ENCODE results near the gene MYBPC1. TPM values are rescaled to one million over a fixed set of nuclear protein-coding genes. Genes with fewer than 3 reads are reported as not detected.
A peak's percentile ranks its signal among the peaks of the same experiment; 100 is the strongest.

Gene MYBPC1
- polyA plus RNA-seq, 1 donor from 2014 or later: not detected

- Mint-ChIP-seq H3K9me3 (no peaks in the 10 kb centered on the region), H3K36me3 (peaks cover 2% of the 10 kb centered on the region), H3K27ac (peak overlapping the region in 1 of 3 donors; percentile 69), H3K4me3 (no peak overlapping the region), H3K27me3 (no peaks in the 10 kb centered on the region), H3K4me1 (peaks cover 13 to 25% (median 22%) of the 10 kb centered on the region in 3 donors)
These were observed 21.3 kb downstream of the MYBPC1 start for GRCh38 chr12:101616027-101616494.

GRCh38 chr12:101619026-101619786, 24.4 kb downstream of the MYBPC1 start:
- no peaks in the 10 kb centered on the region for H3K9me3 Mint-ChIP-seq
- H3K36me3 Mint-ChIP-seq: no peaks in the 10 kb centered on the region
- no peak overlapping the region for H3K4me3 Mint-ChIP-seq
- H3K27ac Mint-ChIP-seq: no peak overlapping the region
- no peaks in the 10 kb centered on the region for H3K27me3 Mint-ChIP-seq
- H3K4me1 Mint-ChIP-seq: peaks cover 15 to 26% (median 22%) of the 10 kb centered on the region in 3 donors

- H3K27ac Mint-ChIP-seq: peak overlapping the region in 1 of 3 donors; percentile 57
- H3K27me3 Mint-ChIP-seq: no peaks in the 10 kb centered on the region
- peaks cover 13 to 26% (median 22%) of the 10 kb centered on the region in 3 donors for H3K4me1 Mint-ChIP-seq
- peak overlapping the region in 1 of 4 donors; percentile 9 for H3K4me3 Mint-ChIP-seq
- no peaks in the 10 kb centered on the region for H3K36me3 Mint-ChIP-seq
- H3K9me3 Mint-ChIP-seq: no peaks in the 10 kb centered on the region
These were observed 25.3 kb downstream of the MYBPC1 start for GRCh38 chr12:101619858-101620761.

GRCh38 chr12:101620762-101621133, 26.0 kb downstream of the MYBPC1 start:
- Mint-ChIP-seq H3K36me3 (no peaks in the 10 kb centered on the region), H3K4me1 (peaks cover 13 to 23% (median 18%) of the 10 kb centered on the region in 3 donors), H3K27ac (no peak overlapping the region), H3K4me3 (peak overlapping the region in 1 of 4 donors; percentile 9), H3K9me3 (no peaks in the 10 kb centered on the region), H3K27me3 (no peaks in the 10 kb centered on the region)

GRCh38 chr12:101628676-101629075, 33.9 kb downstream of the MYBPC1 start:
- no peak overlapping the region for H3K4me3 Mint-ChIP-seq
- no peaks in the 10 kb centered on the region for H3K36me3 Mint-ChIP-seq
- no peaks in the 10 kb centered on the region for H3K9me3 Mint-ChIP-seq
- H3K27ac Mint-ChIP-seq: peak overlapping the region in 1 of 3 donors; percentile 59
- H3K27me3 Mint-ChIP-seq: no peaks in the 10 kb centered on the region
- peaks cover 2 to 5% (median 4%) of the 10 kb centered on the region in 3 donors for H3K4me1 Mint-ChIP-seq

- no peaks in the 10 kb centered on the region for H3K27me3 Mint-ChIP-seq
- H3K36me3 Mint-ChIP-seq: peaks cover 3% of the 10 kb centered on the region
- H3K4me3 Mint-ChIP-seq: peak overlapping the region; percentile 15 to 88 (median 60)
- H3K9me3 Mint-ChIP-seq: no peaks in the 10 kb centered on the region
- peak overlapping the region; percentile 70 to 95 (median 89) for H3K27ac Mint-ChIP-seq
- peaks cover 18 to 24% (median 20%) of the 10 kb centered on the region in 3 donors for H3K4me1 Mint-ChIP-seq
These were observed 40.0 kb downstream of the MYBPC1 start for GRCh38 chr12:101634724-101635123.

- peaks cover 21 to 26% (median 21%) of the 10 kb centered on the region in 3 donors for H3K4me1 Mint-ChIP-seq
- no peak overlapping the region for H3K27ac Mint-ChIP-seq
- H3K27me3 Mint-ChIP-seq: peaks cover 6% of the 10 kb centered on the region
These were observed 43.2 kb downstream of the MYBPC1 start for GRCh38 chr12:101637936-101638335.

GRCh38 chr12:101642115-101643067, 47.6 kb downstream of the MYBPC1 start:
- Mint-ChIP-seq H3K27ac (no peak overlapping the region), H3K27me3 (peaks cover 6% of the 10 kb centered on the region)

More at GRCh38 chr12:101637936-101638335, 43.2 kb downstream of the MYBPC1 start:
- Mint-ChIP-seq H3K4me3 (no peak overlapping the region), H3K9me3 (no peaks in the 10 kb centered on the region), H3K36me3 (peaks cover 6% of the 10 kb centered on the region)

GRCh38 chr12:101647711-101648110, 52.9 kb downstream of the MYBPC1 start:
- H3K27me3 Mint-ChIP-seq: peaks cover 2% of the 10 kb centered on the region
- H3K4me3 Mint-ChIP-seq: peak overlapping the region in 1 of 4 donors; percentile 6
- no peaks in the 10 kb centered on the region for H3K9me3 Mint-ChIP-seq
- no peak overlapping the region for H3K27ac Mint-ChIP-seq
- peaks cover 2% of the 10 kb centered on the region for H3K36me3 Mint-ChIP-seq
- peaks cover 0 to 5% (median 4%) of the 10 kb centered on the region in 3 donors for H3K4me1 Mint-ChIP-seq

More at GRCh38 chr12:101642115-101643067, 47.6 kb downstream of the MYBPC1 start:
- Mint-ChIP-seq H3K4me3 (peak overlapping the region in 3 of 4 donors; percentile 3 to 92 (median 75)), H3K36me3 (peaks cover 5% of the 10 kb centered on the region), H3K4me1 (peaks cover 4 to 9% (median 4%) of the 10 kb centered on the region in 3 donors), H3K9me3 (no peaks in the 10 kb centered on the region)

GRCh38 chr12:101648195-101648594, 53.4 kb downstream of the MYBPC1 start:
- Mint-ChIP-seq H3K27me3 (peaks cover 4% of the 10 kb centered on the region), H3K27ac (no peak overlapping the region), H3K4me1 (peaks cover 0 to 5% (median 4%) of the 10 kb centered on the region in 3 donors), H3K9me3 (no peaks in the 10 kb centered on the region), H3K4me3 (peak overlapping the region in 1 of 4 donors; percentile 6), H3K36me3 (peaks cover 2% of the 10 kb centered on the region)

GRCh38 chr12:101650346-101651117, 55.8 kb downstream of the MYBPC1 start:
- H3K27ac Mint-ChIP-seq: no peak overlapping the region
- no peaks in the 10 kb centered on the region for H3K9me3 Mint-ChIP-seq
- H3K36me3 Mint-ChIP-seq: no peaks in the 10 kb centered on the region
- no peak overlapping the region for H3K4me3 Mint-ChIP-seq
- H3K27me3 Mint-ChIP-seq: peaks cover 4% of the 10 kb centered on the region
- H3K4me1 Mint-ChIP-seq: peaks cover 2 to 17% (median 12%) of the 10 kb centered on the region in 3 donors

- Mint-ChIP-seq H3K4me3 (no peak overlapping the region), H3K4me1 (peaks cover 2 to 18% (median 11%) of the 10 kb centered on the region in 3 donors), H3K36me3 (no peaks in the 10 kb centered on the region), H3K27me3 (peaks cover 4% of the 10 kb centered on the region), H3K9me3 (no peaks in the 10 kb centered on the region), H3K27ac (no peak overlapping the region)
These were observed 58.3 kb downstream of the MYBPC1 start for GRCh38 chr12:101653030-101653429.

GRCh38 chr12:101653503-101653902, 58.7 kb downstream of the MYBPC1 start:
- H3K27me3 Mint-ChIP-seq: peaks cover 4% of the 10 kb centered on the region
- H3K4me3 Mint-ChIP-seq: peak overlapping the region in 1 of 4 donors; percentile 88
- no peaks in the 10 kb centered on the region for H3K36me3 Mint-ChIP-seq
- H3K4me1 Mint-ChIP-seq: peaks cover 2 to 18% (median 11%) of the 10 kb centered on the region in 3 donors
- no peaks in the 10 kb centered on the region for H3K9me3 Mint-ChIP-seq
- H3K27ac Mint-ChIP-seq: no peak overlapping the region
